Prostate gland (tissue), 2 donors: ENCODE measurements around the gene ITGAX. TPM values are rescaled to one million over a fixed set of nuclear protein-coding genes. Genes with fewer than 3 reads are reported as not detected.

Source experiments
- DNase-seq: peaks from one replicate; pipeline ENCODE4 v3.0.0-alpha.2; 2019; ENCODE audit warnings: low spot score
- H3K27ac ChIP-seq, 2 donors: fragments of 200-600 bp; sonication (generic); 2 replicates each; pipeline ENCODE4 v1.5.1; 2017 to 2019
- H3K27me3 ChIP-seq: fragments of 200-600 bp; sonication (generic); replicated peaks from 2 replicates; pipeline ENCODE4 v1.5.1; 2019; ENCODE audit not compliant: insufficient read depth
- H3K36me3 ChIP-seq, 2 donors: fragments of 200-600 bp; sonication (generic); 1 replicate in 1 of 2; 2 replicates in 1 of 2; pipeline versions ENCODE4 v1.5.1 to v1.8.1; 2017 to 2019
- H3K4me1 ChIP-seq: fragments of 200-600 bp; sonication (generic); replicated peaks from 2 replicates; pipeline ENCODE4 v1.5.1; 2019
- H3K4me3 ChIP-seq, 2 donors: fragments of 200-600 bp; sonication (generic); 2 replicates each; pipeline ENCODE4 v1.5.1; 2017 to 2019
- H3K9me3 ChIP-seq: fragments of 200-600 bp; sonication (generic); 2 replicates; pipeline ENCODE4 v1.5.1; 2017
- POLR2A ChIP-seq: fragments of 450-650 bp; IDR thresholded peaks from one replicate; pipeline ENCODE4 v1.6.1; 2016; ENCODE audit warnings: antibody characterized with exemption, mild to moderate bottlenecking
- POLR2AphosphoS5 ChIP-seq: sonication (generic); formaldehyde crosslinking; IDR thresholded peaks from one replicate; pipeline ENCODE4 v1.6.1; 2017; ENCODE audit warnings: antibody characterized with exemption
- WGBS: methylation state at CpG from one replicate; pipeline ENCODE4 v1.1.5; 2018; 5-methylcytosine and 5-hydroxymethylcytosine counted together
- intact Hi-C: fragments of 100-400 bp; cut with DNase I; formaldehyde crosslinking; loops from one replicate; pipeline ENCODE4 v1.14.2; 2022
- total RNA-seq, 2 donors: library from RNA; depleted of rRNA; stranded (reverse); fragments of >200 nt; gene quantifications; one replicate each; pipeline ENCODE4 v1.1.0, GENCODE V29; 2016
- TF ChIP-seq, protein P1 (sequence below), 4 experiments: fragments of 200-600 bp in 2 of 4; fragments of 450-650 bp in 2 of 4; sonication (generic) in 2 of 4; IDR thresholded peaks; 1 replicate in 3 of 4; 2 replicates in 1 of 4; pipeline ENCODE4 v1.5.1; 2016 to 2019; ENCODE audit warnings: antibody characterized with exemption in 4 of 4, mild to moderate bottlenecking in 2 of 4, moderate library complexity in 2 of 4

Gene ITGAX
- total RNA-seq, 2 donors from 2014 or later = 2.0 to 3.7 TPM

DNA sequence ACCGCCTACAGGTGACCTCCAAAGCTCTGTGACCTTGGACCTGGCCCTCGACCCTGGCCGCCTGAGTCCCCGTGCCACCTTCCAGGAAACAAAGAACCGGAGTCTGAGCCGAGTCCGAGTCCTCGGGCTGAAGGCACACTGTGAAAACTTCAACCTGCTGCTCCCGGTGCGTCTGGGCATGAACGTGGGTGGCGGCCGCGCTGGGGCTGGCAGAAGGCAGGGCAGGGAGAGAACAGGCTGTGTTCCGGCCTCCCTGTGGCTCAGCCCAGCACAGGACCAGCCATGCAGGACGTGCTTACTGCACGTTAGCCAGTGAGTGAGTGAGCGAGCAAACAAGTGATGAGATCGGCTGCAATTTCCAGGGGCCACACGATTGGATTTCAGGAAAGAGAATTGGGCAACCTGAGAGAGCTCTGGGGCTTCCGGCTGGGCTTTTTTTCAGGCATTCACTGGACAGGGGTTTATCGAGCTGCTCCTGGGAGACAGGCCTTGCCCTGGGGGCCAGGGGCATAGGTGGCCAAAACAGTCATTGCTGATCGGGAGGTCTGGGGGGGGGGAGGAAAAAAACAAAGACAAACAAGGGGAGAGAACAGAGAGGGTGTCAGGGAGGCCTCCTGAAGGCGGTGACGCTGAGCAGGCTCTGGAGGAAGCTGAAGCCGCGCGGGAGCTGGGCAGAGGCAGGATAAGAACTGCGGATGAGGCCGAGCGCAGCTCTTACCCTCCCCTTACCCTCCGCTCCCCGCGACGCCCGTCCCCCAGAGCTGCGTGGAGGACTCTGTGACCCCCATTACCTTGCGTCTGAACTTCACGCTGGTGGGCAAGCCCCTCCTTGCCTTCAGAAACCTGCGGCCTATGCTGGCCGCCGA lies 16.9 kb downstream of the ITGAX start:
- Histone ChIP-seq H3K4me1 (no peaks in the 10 kb centered on the region), H3K9me3 (no peaks in the 10 kb centered on the region), H3K27me3 (no peaks in the 10 kb centered on the region), H3K4me3 (no peak overlapping the region), H3K36me3 (no peaks in the 10 kb centered on the region), H3K27ac (no peak overlapping the region)
- 64% methylated on average over 41 of the region's 42 CpGs for WGBS
- intact Hi-C loops = no loop called here
- DNase-seq = no peak
- TF ChIP-seq POLR2A (no peak), POLR2AphosphoS5 (no peak)
- TF ChIP-seq, protein P1, sequence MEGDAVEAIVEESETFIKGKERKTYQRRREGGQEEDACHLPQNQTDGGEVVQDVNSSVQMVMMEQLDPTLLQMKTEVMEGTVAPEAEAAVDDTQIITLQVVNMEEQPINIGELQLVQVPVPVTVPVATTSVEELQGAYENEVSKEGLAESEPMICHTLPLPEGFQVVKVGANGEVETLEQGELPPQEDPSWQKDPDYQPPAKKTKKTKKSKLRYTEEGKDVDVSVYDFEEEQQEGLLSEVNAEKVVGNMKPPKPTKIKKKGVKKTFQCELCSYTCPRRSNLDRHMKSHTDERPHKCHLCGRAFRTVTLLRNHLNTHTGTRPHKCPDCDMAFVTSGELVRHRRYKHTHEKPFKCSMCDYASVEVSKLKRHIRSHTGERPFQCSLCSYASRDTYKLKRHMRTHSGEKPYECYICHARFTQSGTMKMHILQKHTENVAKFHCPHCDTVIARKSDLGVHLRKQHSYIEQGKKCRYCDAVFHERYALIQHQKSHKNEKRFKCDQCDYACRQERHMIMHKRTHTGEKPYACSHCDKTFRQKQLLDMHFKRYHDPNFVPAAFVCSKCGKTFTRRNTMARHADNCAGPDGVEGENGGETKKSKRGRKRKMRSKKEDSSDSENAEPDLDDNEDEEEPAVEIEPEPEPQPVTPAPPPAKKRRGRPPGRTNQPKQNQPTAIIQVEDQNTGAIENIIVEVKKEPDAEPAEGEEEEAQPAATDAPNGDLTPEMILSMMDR (IDR thresholded peaks at IDR 0.05) = no peak

DNA sequence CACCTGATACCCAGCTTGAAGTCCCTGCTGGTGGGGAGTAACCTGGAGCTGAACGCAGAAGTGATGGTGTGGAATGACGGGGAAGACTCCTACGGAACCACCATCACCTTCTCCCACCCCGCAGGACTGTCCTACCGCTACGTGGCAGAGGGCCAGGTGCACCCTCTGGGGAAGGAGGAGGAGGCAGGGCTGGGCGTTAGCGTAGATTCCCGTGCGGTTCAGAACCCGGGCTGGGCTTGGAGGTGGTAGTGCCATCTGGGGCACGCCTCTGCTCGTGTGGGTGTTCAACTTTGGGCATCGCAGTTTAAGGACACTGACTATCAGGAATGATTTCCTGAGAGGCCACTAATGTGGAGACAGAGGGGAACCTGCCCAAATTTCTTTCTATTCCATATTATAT lies 18.3 kb downstream of the ITGAX start:
- Histone ChIP-seq H3K4me3 (no peak overlapping the region), H3K4me1 (no peaks in the 10 kb centered on the region), H3K27ac (no peak overlapping the region), H3K36me3 (no peaks in the 10 kb centered on the region), H3K27me3 (no peaks in the 10 kb centered on the region), H3K9me3 (no peaks in the 10 kb centered on the region)
- 45% methylated on average over 14 of the region's 14 CpGs for WGBS
- intact Hi-C loops = no loop called here
- no peak for TF ChIP-seq POLR2AphosphoS5
- TF ChIP-seq, protein P1 (IDR thresholded peaks at IDR 0.05) = no peak
- no peak for TF ChIP-seq POLR2A
- no peak for DNase-seq

DNA sequence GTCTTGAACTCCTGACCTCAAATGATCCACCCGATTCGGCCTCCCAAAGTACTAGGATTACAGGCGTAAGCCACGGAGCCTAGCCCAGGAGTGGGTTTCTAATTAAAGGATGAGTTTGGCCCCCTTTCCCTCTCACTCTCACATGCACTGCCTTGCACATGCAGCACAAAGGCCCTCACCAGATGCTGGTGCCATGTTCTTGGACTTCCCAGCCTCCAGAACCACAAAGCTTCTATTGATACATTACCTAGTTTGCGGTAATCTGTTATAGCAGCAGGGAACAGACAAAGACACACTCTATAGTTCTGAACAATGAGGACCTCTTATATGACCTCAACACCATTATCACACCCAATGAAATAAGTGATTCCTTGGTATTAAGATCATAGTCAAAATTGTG lies 20.3 kb downstream of the ITGAX start:
- H3K4me3 ChIP-seq = no peak overlapping the region
- H3K27ac ChIP-seq = no peak overlapping the region
- no peak for TF ChIP-seq POLR2A
- TF ChIP-seq, protein P1 (IDR thresholded peaks at IDR 0.05) = no peak
- DNase-seq = no peak
- 98% methylated on average over 5 of the region's 5 CpGs for WGBS
- no peaks in the 10 kb centered on the region for H3K27me3 ChIP-seq
- H3K9me3 ChIP-seq = no peaks in the 10 kb centered on the region
- intact Hi-C loops = no loop called here
- no peaks in the 10 kb centered on the region for H3K36me3 ChIP-seq
- no peaks in the 10 kb centered on the region for H3K4me1 ChIP-seq

DNA sequence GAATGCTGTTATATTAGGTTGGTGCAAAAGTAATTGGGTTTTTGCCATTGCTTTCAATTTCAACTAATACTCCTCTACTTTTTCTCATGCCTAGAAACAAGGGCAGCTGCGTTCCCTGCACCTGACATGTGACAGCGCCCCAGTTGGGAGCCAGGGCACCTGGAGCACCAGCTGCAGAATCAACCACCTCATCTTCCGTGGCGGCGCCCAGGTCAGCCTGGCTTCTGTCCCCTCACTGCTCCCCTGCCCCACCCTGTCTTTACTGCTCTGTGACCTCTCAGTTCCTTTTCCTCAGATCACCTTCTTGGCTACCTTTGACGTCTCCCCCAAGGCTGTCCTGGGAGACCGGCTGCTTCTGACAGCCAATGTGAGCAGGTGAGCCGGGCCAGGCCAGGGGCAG lies 21.7 kb downstream of the ITGAX start:
- DNase-seq = no peak
- H3K36me3 ChIP-seq = no peaks in the 10 kb centered on the region
- intact Hi-C loops = no loop called here
- WGBS = 77% methylated on average over 8 of the region's 8 CpGs
- H3K4me1 ChIP-seq = no peaks in the 10 kb centered on the region
- H3K9me3 ChIP-seq = no peaks in the 10 kb centered on the region
- no peak overlapping the region for H3K27ac ChIP-seq
- H3K4me3 ChIP-seq = no peak overlapping the region
- TF ChIP-seq POLR2A = no peak
- no peak for TF ChIP-seq POLR2AphosphoS5
- TF ChIP-seq, protein P1 (IDR thresholded peaks at IDR 0.05) = no peak
- H3K27me3 ChIP-seq = no peaks in the 10 kb centered on the region
